Activated CD4-positive, alpha-beta T cell treated with anti-CD3 and anti-CD28 coated beads, Interleukin-2, Interleukin-6, amounts not matched to agents 100 ng/mL and 50 ng/mL, durations not matched to agents 16 hours and 8 hours (primary cell): ENCODE data around the gene TMEM260.
"Not testable (repeated sequence)": the region's sequence is repeated elsewhere in the genome, so short reads cannot be mapped to it uniquely, and the experiment has no call there.

ENCODE experiments used
- DNase-seq: peaks from one replicate; pipeline ENCODE4 v3.0.0-alpha.2; 2020

Gene TMEM260

DNA sequence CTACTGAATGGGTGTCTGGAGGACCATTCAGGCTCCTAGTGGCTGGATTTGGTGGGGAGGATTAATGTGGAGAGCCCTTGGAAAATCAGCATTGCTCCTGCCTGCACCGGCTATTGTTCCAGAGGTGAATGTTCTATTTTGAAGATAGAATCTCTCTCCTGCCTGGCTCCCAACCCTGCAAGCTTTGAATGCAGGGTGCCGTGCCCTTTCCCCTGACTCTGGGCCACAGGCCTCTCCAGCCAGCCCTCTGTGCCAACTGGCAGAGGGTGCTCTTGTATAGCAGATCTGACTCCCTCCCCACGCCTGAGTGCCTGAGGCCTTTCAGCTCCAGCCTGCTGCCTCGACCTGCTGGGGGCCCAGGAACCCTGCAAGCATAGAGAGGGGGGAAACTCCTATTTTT is 106.8 kb downstream of the TMEM260 start:
- no peak for DNase-seq

DNA sequence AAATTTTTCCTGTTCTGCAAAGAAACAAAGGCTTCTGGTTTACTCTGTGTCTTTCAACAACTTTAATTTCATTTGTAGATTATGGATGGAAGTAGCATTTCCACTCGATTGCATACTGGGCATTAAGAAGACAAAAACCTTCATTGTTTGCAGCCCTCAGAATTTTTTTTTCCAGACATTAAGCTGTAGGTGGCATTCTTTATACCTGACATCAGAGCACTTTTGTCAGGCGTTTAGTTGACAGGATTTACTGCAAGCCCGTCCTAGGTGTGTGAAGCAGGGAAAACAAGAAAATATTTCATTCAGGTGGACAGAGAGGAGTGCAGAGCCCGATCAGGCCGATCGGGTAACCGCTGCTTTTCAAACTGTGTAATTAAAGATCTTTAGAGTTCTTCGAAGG is 107.5 kb downstream of the TMEM260 start:
- DNase-seq: no peak

DNA sequence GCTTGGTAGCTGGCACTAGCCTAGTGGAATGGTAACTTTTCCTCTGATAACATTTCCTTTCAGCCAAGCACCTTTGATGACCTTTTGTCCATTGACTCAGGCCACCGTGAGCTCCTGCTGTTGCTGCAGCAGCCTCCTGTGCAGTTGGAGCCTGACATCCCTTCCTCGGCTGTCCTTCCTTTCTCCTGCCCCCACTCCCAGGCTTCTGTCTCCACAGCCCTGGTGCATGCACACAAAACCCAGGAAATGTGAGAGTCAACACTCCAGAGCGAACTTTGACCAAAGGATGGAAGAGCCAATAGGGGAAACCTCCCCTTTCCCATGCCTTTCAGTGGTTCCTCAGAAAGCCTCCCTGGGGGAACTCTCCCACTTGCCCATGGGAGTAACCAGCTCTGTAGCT is 115.0 kb downstream of the TMEM260 start:
- no peak for DNase-seq

DNA sequence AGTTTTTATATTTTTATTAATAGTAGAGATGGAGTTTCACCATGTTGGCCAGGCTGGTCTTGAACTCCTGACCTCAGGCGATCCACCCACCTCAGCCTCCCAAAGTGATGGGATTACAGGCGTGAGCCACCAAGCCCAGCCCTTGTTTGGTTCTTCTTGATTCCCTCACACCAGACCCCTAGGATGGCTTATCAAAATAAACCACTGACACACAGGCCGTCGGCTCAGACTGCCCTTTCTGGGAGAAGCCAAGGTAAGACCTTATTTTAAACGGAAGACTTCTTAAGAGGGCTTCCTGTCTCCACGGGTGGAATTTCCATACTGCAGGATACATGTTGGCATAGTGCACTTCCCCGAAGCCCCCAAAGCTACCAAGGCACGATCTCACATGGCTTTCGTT is 115.6 kb downstream of the TMEM260 start:
- DNase-seq: not testable (repeated sequence)
